MG63 (cell line): ENCODE measurements around the gene SLC6A17. TPM values are rescaled to one million over a fixed set of nuclear protein-coding genes. Genes with fewer than 3 reads are reported as not detected.

Source experiments
- DNase-seq: peaks from one replicate; pipeline ENCODE4 v3.0.0-alpha.2; 2020
- H3K27me3 ChIP-seq: fragments of 250-450 bp; sonication (Bioruptor Pico); 2 replicates; pipeline ENCODE4 v1.5.1; 2020; ENCODE audit warnings: mild to moderate bottlenecking, moderate library complexity
- H3K36me3 ChIP-seq: fragments of 250-450 bp; sonication (Bioruptor Pico); 2 replicates; pipeline ENCODE4 v1.5.1; 2020; ENCODE audit warnings: mild to moderate bottlenecking, moderate library complexity
- H3K4me3 ChIP-seq: fragments of 250-450 bp; sonication (Bioruptor Pico); 2 replicates; pipeline ENCODE4 v1.5.1; 2020; ENCODE audit warnings: mild to moderate bottlenecking, moderate library complexity
- H3K9me3 ChIP-seq: fragments of 250-450 bp; sonication (Bioruptor Pico); 2 replicates; pipeline ENCODE4 v1.5.1; 2020; ENCODE audit warnings: mild to moderate bottlenecking, moderate library complexity
- total RNA-seq: library from RNA; depleted of rRNA; stranded (reverse); fragments of >200 nt; shearing (Covaris generic); gene quantifications from 2 replicates; pipeline ENCODE4 v1.2.3, GENCODE V29; 2014; ENCODE audit warnings: low replicate concordance

The SLC6A17 gene
- total RNA-seq, 1 experiment from 2014 or later, result 1.1 TPM

GRCh38 chr1:110130113-110130591 is 20.1 kb upstream of the SLC6A17 start:
- no peak for DNase-seq
- Histone ChIP-seq H3K9me3 (peaks cover 2% of the 10 kb centered on the region; the same call in 1 of the 2 replicates), H3K4me3 (no peak overlapping the region), H3K36me3 (no peaks in the 10 kb centered on the region), H3K27me3 (no peaks in the 10 kb centered on the region)

GRCh38 chr1:110130989-110131388 is 19.3 kb upstream of the SLC6A17 start:
- no peaks in the 10 kb centered on the region for H3K27me3 ChIP-seq
- H3K4me3 ChIP-seq, result no peak overlapping the region

GRCh38 chr1:110132682-110133081 is 17.6 kb upstream of the SLC6A17 start:
- Histone ChIP-seq H3K27me3 (0 out of 2 replicates have a peak, but pooled peaks cover under 1% of the 10 kb centered on the region), H3K9me3 (no peaks in the 10 kb centered on the region), H3K4me3 (no peak overlapping the region), H3K36me3 (no peaks in the 10 kb centered on the region)
- DNase-seq, result no peak

More at GRCh38 chr1:110130989-110131388, 19.3 kb upstream of the SLC6A17 start:
- DNase-seq, result no peak
- Histone ChIP-seq H3K36me3 (no peaks in the 10 kb centered on the region), H3K9me3 (peaks cover 2% of the 10 kb centered on the region; the same call in 1 of the 2 replicates)

GRCh38 chr1:110133436-110133835 is 16.9 kb upstream of the SLC6A17 start:
- no peak overlapping the region for H3K4me3 ChIP-seq
- H3K9me3 ChIP-seq, result no peaks in the 10 kb centered on the region
- DNase-seq, result peak; percentile 95
- H3K27me3 ChIP-seq, result peaks cover 4% of the 10 kb centered on the region; the same call in 1 of the 2 replicates
- H3K36me3 ChIP-seq, result no peaks in the 10 kb centered on the region

GRCh38 chr1:110134050-110134595 is 16.2 kb upstream of the SLC6A17 start:
- H3K27me3 ChIP-seq, result peaks cover 11% of the 10 kb centered on the region
- H3K9me3 ChIP-seq, result no peaks in the 10 kb centered on the region
- no peaks in the 10 kb centered on the region for H3K36me3 ChIP-seq
- DNase-seq, result peak; percentile 60
- H3K4me3 ChIP-seq, result no peak overlapping the region

- no peak overlapping the region for H3K4me3 ChIP-seq
- peaks cover 21% of the 10 kb centered on the region for H3K27me3 ChIP-seq
- H3K36me3 ChIP-seq, result no peaks in the 10 kb centered on the region
- peak; percentile 64 for DNase-seq
- no peaks in the 10 kb centered on the region for H3K9me3 ChIP-seq
These were observed 15.0 kb upstream of the SLC6A17 start for GRCh38 chr1:110135246-110135645.

- peak; percentile 83 for DNase-seq
- no peaks in the 10 kb centered on the region for H3K36me3 ChIP-seq
- H3K27me3 ChIP-seq, result peaks cover 25% of the 10 kb centered on the region
- H3K9me3 ChIP-seq, result no peaks in the 10 kb centered on the region
- no peak overlapping the region for H3K4me3 ChIP-seq
These were observed 14.6 kb upstream of the SLC6A17 start for GRCh38 chr1:110135666-110136065.

- no peak for DNase-seq
- Histone ChIP-seq H3K36me3 (no peaks in the 10 kb centered on the region), H3K9me3 (no peaks in the 10 kb centered on the region), H3K27me3 (peaks cover 35% of the 10 kb centered on the region), H3K4me3 (no peak overlapping the region)
These were observed 13.4 kb upstream of the SLC6A17 start for GRCh38 chr1:110136911-110137310.

- no peaks in the 10 kb centered on the region for H3K36me3 ChIP-seq
- H3K9me3 ChIP-seq, result no peaks in the 10 kb centered on the region
- DNase-seq, result no peak
- no peak overlapping the region for H3K4me3 ChIP-seq
- H3K27me3 ChIP-seq, result peaks cover 38% of the 10 kb centered on the region
These were observed 11.3 kb upstream of the SLC6A17 start for GRCh38 chr1:110138956-110139355.

- H3K36me3 ChIP-seq, result no peaks in the 10 kb centered on the region
- no peak for DNase-seq
- H3K4me3 ChIP-seq, result no peak overlapping the region
- no peaks in the 10 kb centered on the region for H3K9me3 ChIP-seq
- peaks cover 53% of the 10 kb centered on the region for H3K27me3 ChIP-seq
These were observed 5.9 kb upstream of the SLC6A17 start for GRCh38 chr1:110144366-110144765.

- no peaks in the 10 kb centered on the region for H3K36me3 ChIP-seq
- no peaks in the 10 kb centered on the region for H3K9me3 ChIP-seq
- no peak overlapping the region for H3K4me3 ChIP-seq
- peak; percentile 28 for DNase-seq
- H3K27me3 ChIP-seq, result peaks cover 29% of the 10 kb centered on the region
These were observed 1.3 kb upstream of the SLC6A17 start for GRCh38 chr1:110148961-110149360.

- Histone ChIP-seq H3K36me3 (no peaks in the 10 kb centered on the region), H3K4me3 (peak overlapping the region; percentile 51), H3K27me3 (peaks cover 18% of the 10 kb centered on the region), H3K9me3 (no peaks in the 10 kb centered on the region)
- DNase-seq, result no peak
These were observed 928 bp downstream of the SLC6A17 start for GRCh38 chr1:110151175-110151669.

- Histone ChIP-seq H3K9me3 (no peaks in the 10 kb centered on the region), H3K27me3 (peaks cover 7% of the 10 kb centered on the region), H3K4me3 (no peak overlapping the region), H3K36me3 (no peaks in the 10 kb centered on the region)
- DNase-seq, result peak; percentile 84
These were observed 2.0 kb downstream of the SLC6A17 start for GRCh38 chr1:110152133-110152785.

GRCh38 chr1:110153407-110153950 is 3.2 kb downstream of the SLC6A17 start:
- Histone ChIP-seq H3K36me3 (no peaks in the 10 kb centered on the region), H3K4me3 (no peak overlapping the region), H3K27me3 (no peaks in the 10 kb centered on the region; the same call in 1 of the 2 replicates), H3K9me3 (no peaks in the 10 kb centered on the region)
- DNase-seq, result no peak

GRCh38 chr1:110155878-110156522 is 5.7 kb downstream of the SLC6A17 start:
- peak; percentile 67 for DNase-seq
- Histone ChIP-seq H3K9me3 (no peaks in the 10 kb centered on the region), H3K27me3 (no peaks in the 10 kb centered on the region; the same call in 1 of the 2 replicates), H3K36me3 (no peaks in the 10 kb centered on the region), H3K4me3 (no peak overlapping the region)

- no peak for DNase-seq
- H3K9me3 ChIP-seq, result no peaks in the 10 kb centered on the region
- no peak overlapping the region for H3K4me3 ChIP-seq
- H3K27me3 ChIP-seq, result no peaks in the 10 kb centered on the region
- H3K36me3 ChIP-seq, result no peaks in the 10 kb centered on the region
These were observed 8.0 kb downstream of the SLC6A17 start for GRCh38 chr1:110158261-110158660.

GRCh38 chr1:110159168-110159567 is 8.9 kb downstream of the SLC6A17 start:
- Histone ChIP-seq H3K4me3 (no peak overlapping the region), H3K9me3 (no peaks in the 10 kb centered on the region), H3K27me3 (no peaks in the 10 kb centered on the region), H3K36me3 (no peaks in the 10 kb centered on the region)
- DNase-seq, result no peak
